SK-N-SH (cell line): ENCODE results near the gene GPR87. TPM values are rescaled to one million over a fixed set of nuclear protein-coding genes. Genes with fewer than 3 reads are reported as not detected.

Experiments used
- CTCF ChIA-PET: fragments of 300-600, 350-600 bp; formaldehyde crosslinking; extraction: SDS; loops from one replicate; lab custom pipeline; 2021; lab: Yijun Ruan, JAX
- POLR2A ChIA-PET: fragments of 350-600 bp; sonication (Branson Sonifier 250); formaldehyde crosslinking; extraction: SDS; loops from one replicate; lab custom pipeline; 2020; ENCODE audit warnings: antibody characterized with exemption, inconsistent platforms; lab: Yijun Ruan, JAX
- DNase-seq: peaks from one replicate; pipeline ENCODE4 v3.0.0; 2012
- H2AFZ ChIP-seq: fragments of 200-600 bp; sonication (generic); 2 replicates; pipeline ENCODE4 v1.8.1; 2016; ENCODE audit warnings: antibody characterized with exemption, mild to moderate bottlenecking, low read depth
- H3F3A ChIP-seq: fragments of 200-600 bp; sonication (generic); replicated peaks from 2 replicates; pipeline ENCODE3; 2016; ENCODE audit warnings: antibody characterized with exemption, mild to moderate bottlenecking; ENCODE audit not compliant: insufficient read depth
- H3K27ac ChIP-seq, 2 experiments: fragments of 200-500 bp in 1 of 2; fragments of 200-600 bp in 1 of 2; sonication (Bioruptor generic) in 1 of 2; sonication (generic), shearing (Covaris generic) in 1 of 2; 2 replicates each; pipeline versions ENCODE4 v1.5.1 to v1.6.1; 2014 to 2016; ENCODE audit warnings: low read depth in 2 of 2, inconsistent platforms in 1 of 2, low read length in 1 of 2, mild to moderate bottlenecking in 1 of 2, mixed read lengths in 1 of 2
- H3K27me3 ChIP-seq: fragments of 200-600 bp; sonication (generic), shearing (Covaris generic); 2 replicates; pipeline ENCODE4 v1.6.1; 2016; ENCODE audit warnings: mixed run types; ENCODE audit not compliant: insufficient read depth
- H3K36me3 ChIP-seq, 2 experiments: fragments of 200-500 bp in 1 of 2; fragments of 200-600 bp in 1 of 2; sonication (Bioruptor generic) in 1 of 2; sonication (generic) in 1 of 2; replicated peaks in 1 of 2; 2 replicates each; pipeline versions ENCODE3 to v1.5.1; 2014 to 2016; ENCODE audit warnings: low read length in 1 of 2, mild to moderate bottlenecking in 1 of 2; ENCODE audit not compliant: insufficient read depth in 2 of 2, control insufficient read depth in 1 of 2
- H3K4me1 ChIP-seq, 2 experiments: fragments of 200-500 bp in 1 of 2; fragments of 200-600 bp in 1 of 2; sonication (Bioruptor generic) in 1 of 2; sonication (generic), shearing (Covaris generic) in 1 of 2; 2 replicates each; pipeline versions ENCODE4 v1.5.1 to v1.6.1; 2014 to 2016; ENCODE audit warnings: low read depth in 1 of 2, low read length in 1 of 2, mixed run types in 1 of 2; ENCODE audit not compliant: insufficient read depth in 2 of 2, control insufficient read depth in 1 of 2
- H3K4me2 ChIP-seq: fragments of 200-600 bp; sonication (generic), shearing (Covaris generic); 2 replicates; pipeline ENCODE4 v1.6.1; 2017; ENCODE audit warnings: mixed run types
- H3K4me3 ChIP-seq, 2 experiments: fragments of 200-500 bp in 1 of 2; fragments of 200-600 bp in 1 of 2; sonication (Bioruptor generic) in 1 of 2; sonication (generic), shearing (Covaris generic) in 1 of 2; 2 replicates each; pipeline versions ENCODE4 v1.5.1 to v1.8.1; 2014 to 2016; ENCODE audit warnings: low read depth in 2 of 2, inconsistent platforms in 1 of 2, low read length in 1 of 2, mild to moderate bottlenecking in 1 of 2, mixed read lengths in 1 of 2, moderate library complexity in 1 of 2
- H3K79me2 ChIP-seq: fragments of 200-600 bp; sonication (generic); 2 replicates; pipeline ENCODE4 v1.8.1; 2017; ENCODE audit warnings: mild to moderate bottlenecking; ENCODE audit not compliant: insufficient read depth
- H3K9ac ChIP-seq: fragments of 200-600 bp; sonication (generic); 2 replicates; pipeline ENCODE4 v1.6.1; 2017; ENCODE audit warnings: mixed run types
- H3K9me2 ChIP-seq: fragments of 200-600 bp; sonication (generic); 2 replicates; pipeline ENCODE4 v1.6.1; 2017; ENCODE audit warnings: mixed run types
- H3K9me3 ChIP-seq: fragments of 200-600 bp; sonication (generic); 2 replicates; pipeline ENCODE4 v1.6.1; 2017; ENCODE audit warnings: mixed run types, mild to moderate bottlenecking, moderate library complexity
- H4K20me1 ChIP-seq: fragments of 200-600 bp; sonication (generic); 2 replicates; pipeline ENCODE4 v1.6.1; 2017; ENCODE audit warnings: mild to moderate bottlenecking, mixed run types; ENCODE audit not compliant: insufficient read depth
- EP300 ChIP-seq, 2 experiments: IDR thresholded peaks; 2 replicates each; pipeline versions ENCODE4 v1.4.0 to v1.6.1; 2012; ENCODE audit warnings: borderline replicate concordance in 1 of 2, low read depth in 1 of 2, low read length in 1 of 2
- FOSL2 ChIP-seq: IDR thresholded peaks from 2 replicates; pipeline ENCODE4 v1.4.0; 2012; ENCODE audit warnings: low read depth, mild to moderate bottlenecking, moderate library complexity, borderline replicate concordance
- FOXJ3 ChIP-seq: sonication (generic); formaldehyde crosslinking; IDR thresholded peaks from 2 replicates; pipeline ENCODE4 v1.5.1; 2020; ENCODE audit warnings: mild to moderate bottlenecking, missing genetic modification reagents
- GATA2 ChIP-seq: sonication (generic); formaldehyde crosslinking; IDR thresholded peaks from 2 replicates; pipeline ENCODE4 v1.5.0; 2020; ENCODE audit warnings: mild to moderate bottlenecking, missing genetic modification reagents
- IRF3 ChIP-seq: fragments of 150-350 bp; IDR thresholded peaks from 2 replicates; pipeline ENCODE4 v1.6.1; 2016; ENCODE audit warnings: mild to moderate bottlenecking, low read depth, low read length
- MXI1 ChIP-seq: IDR thresholded peaks from 2 replicates; pipeline ENCODE4 v1.6.1; 2012; ENCODE audit warnings: mild to moderate bottlenecking, low read depth, low read length, improper control_type of control experiment
- PBX3 ChIP-seq: IDR thresholded peaks from 2 replicates; pipeline ENCODE4; 2012
- POLR2AphosphoS5 ChIP-seq: IDR thresholded peaks from 2 replicates; pipeline ENCODE4 v1.6.1; 2012; ENCODE audit warnings: low read depth, low read length
- RAD21 ChIP-seq: IDR thresholded peaks from 2 replicates; pipeline ENCODE4 v1.6.1; 2012; ENCODE audit warnings: mild to moderate bottlenecking, low read length
- RFX5 ChIP-seq: IDR thresholded peaks from 2 replicates; pipeline ENCODE4 v1.6.1; 2012; ENCODE audit warnings: mild to moderate bottlenecking, improper control_type of control experiment, low read length
- WGBS: methylation state at CpG from one replicate; pipeline ENCODE4 v1.1.6; 2017; ENCODE audit warnings: low lambda C conversion rate; 5-methylcytosine and 5-hydroxymethylcytosine counted together
- polyA plus RNA-seq, 3 experiments: library from polyadenylated mRNA; depleted of rRNA; stranded (reverse); fragments of >200 nt; gene quantifications; 2 replicates each; pipeline ENCODE4 v1.2.3, GENCODE V29; 2012

GPR87 gene
- polyA plus RNA-seq, 1 of the 3 experiments (the other 2 are of a cell fraction): 2.3 TPM

- H3K4me2 ChIP-seq: no peak overlapping the region
- no peak for TF ChIP-seq EP300 (IDR thresholded peaks at IDR 0.05; ENCODE audit: borderline replicate concordance in 1 of 2, low read depth in 1 of 2, low read length in 1 of 2)
- no peak for TF ChIP-seq FOSL2
- TF ChIP-seq FOXJ3 (CRISPR knock-in tag): no peak
- TF ChIP-seq RFX5: no peak
- TF ChIP-seq IRF3: no peak
- TF ChIP-seq MXI1: no peak
- TF ChIP-seq RAD21: no peak
- no peak for TF ChIP-seq GATA2 (CRISPR knock-in tag)
- TF ChIP-seq, all 33 proteins: peak for 0
- ChIA-PET CTCF (interaction anchor here (0.6 kb wide), 1 partner anchor 115 kb away, joined by 3 read pairs; no protein-coding TSS in a partner anchor), POLR2A (no interaction called here)
- Histone ChIP-seq H3K9ac (no peak overlapping the region), H3K9me3 (no peaks in the 10 kb centered on the region), H3K4me1 (peaks cover 0 to 2% of the 10 kb centered on the region in 2 experiments; a peak in 1 of 4 replicates), H3K4me3 (no peak overlapping the region), H3F3A (no peaks in the 10 kb centered on the region), H4K20me1 (no peaks in the 10 kb centered on the region), H2AFZ (no peak overlapping the region), H3K27ac (no peak overlapping the region), H3K36me3 (no peaks in the 10 kb centered on the region), H3K79me2 (no peaks in the 10 kb centered on the region), H3K27me3 (peaks cover 14% of the 10 kb centered on the region; the same call in 1 of the 2 replicates), H3K9me2 (no peaks in the 10 kb centered on the region)
- DNase-seq: no peak
- 69% methylated on average over 1 of the region's 1 CpG for WGBS
These were observed 34.6 kb upstream of the GPR87 start for GRCh38 chr3:151351219-151351618.

DNA sequence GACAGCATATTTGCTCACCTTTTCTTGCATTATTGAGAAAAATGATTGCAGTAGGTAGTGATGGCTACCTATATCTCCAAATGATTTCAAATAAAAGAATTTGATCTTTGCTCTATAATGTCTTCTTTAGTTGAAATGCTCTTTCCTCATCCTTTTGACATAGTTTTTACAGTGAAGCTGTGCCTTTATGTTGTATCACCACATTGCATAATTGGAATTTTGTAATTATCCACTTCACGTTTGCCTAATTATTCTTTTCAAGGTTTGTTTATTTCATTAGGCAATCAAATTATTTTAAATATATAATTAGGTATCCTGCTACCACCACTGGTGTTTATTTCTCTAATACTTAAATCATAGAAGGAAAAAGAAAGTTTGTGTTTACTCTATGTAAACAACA lies 34.0 kb upstream of the GPR87 start:
- no peaks in the 10 kb centered on the region for H3K79me2 ChIP-seq
- ChIA-PET CTCF (interaction anchor here (0.6 kb wide), 1 partner anchor 116 kb away, joined by 3 read pairs; no protein-coding TSS in a partner anchor), POLR2A (no interaction called here)
- WGBS: 53% methylated on average over 1 of the region's 1 CpG
- H3K9me2 ChIP-seq: no peaks in the 10 kb centered on the region
- no peak overlapping the region for H3K4me3 ChIP-seq
- H3K4me2 ChIP-seq: no peak overlapping the region
- no peak overlapping the region for H3K27ac ChIP-seq
- no peaks in the 10 kb centered on the region for H4K20me1 ChIP-seq
- TF ChIP-seq RAD21: no peak
- TF ChIP-seq GATA2 (CRISPR knock-in tag): no peak
- no peak for TF ChIP-seq POLR2AphosphoS5
- no peak for TF ChIP-seq PBX3
- no peak for TF ChIP-seq FOXJ3 (CRISPR knock-in tag)
- H3K9me3 ChIP-seq: no peaks in the 10 kb centered on the region
- H3K36me3 ChIP-seq: no peaks in the 10 kb centered on the region
- no peak overlapping the region for H3K9ac ChIP-seq
- no peaks in the 10 kb centered on the region for H3F3A ChIP-seq
- H2AFZ ChIP-seq: no peak overlapping the region
- no peak for DNase-seq
- peaks cover 14% of the 10 kb centered on the region; the same call in 1 of the 2 replicates for H3K27me3 ChIP-seq
- H3K4me1 ChIP-seq: peaks cover 0 to 2% of the 10 kb centered on the region in 2 experiments; a peak in 1 of 4 replicates
